Left hindlimb (tissue), 1 donor: ENCODE measurements around the gene IQCN.
A peak's percentile ranks its signal among the peaks of the same experiment; 100 is the strongest.

Source experiments
- DNase-seq: peaks from one replicate; pipeline ENCODE4 v3.0.0-alpha.2; 2018

Gene IQCN, protein sequence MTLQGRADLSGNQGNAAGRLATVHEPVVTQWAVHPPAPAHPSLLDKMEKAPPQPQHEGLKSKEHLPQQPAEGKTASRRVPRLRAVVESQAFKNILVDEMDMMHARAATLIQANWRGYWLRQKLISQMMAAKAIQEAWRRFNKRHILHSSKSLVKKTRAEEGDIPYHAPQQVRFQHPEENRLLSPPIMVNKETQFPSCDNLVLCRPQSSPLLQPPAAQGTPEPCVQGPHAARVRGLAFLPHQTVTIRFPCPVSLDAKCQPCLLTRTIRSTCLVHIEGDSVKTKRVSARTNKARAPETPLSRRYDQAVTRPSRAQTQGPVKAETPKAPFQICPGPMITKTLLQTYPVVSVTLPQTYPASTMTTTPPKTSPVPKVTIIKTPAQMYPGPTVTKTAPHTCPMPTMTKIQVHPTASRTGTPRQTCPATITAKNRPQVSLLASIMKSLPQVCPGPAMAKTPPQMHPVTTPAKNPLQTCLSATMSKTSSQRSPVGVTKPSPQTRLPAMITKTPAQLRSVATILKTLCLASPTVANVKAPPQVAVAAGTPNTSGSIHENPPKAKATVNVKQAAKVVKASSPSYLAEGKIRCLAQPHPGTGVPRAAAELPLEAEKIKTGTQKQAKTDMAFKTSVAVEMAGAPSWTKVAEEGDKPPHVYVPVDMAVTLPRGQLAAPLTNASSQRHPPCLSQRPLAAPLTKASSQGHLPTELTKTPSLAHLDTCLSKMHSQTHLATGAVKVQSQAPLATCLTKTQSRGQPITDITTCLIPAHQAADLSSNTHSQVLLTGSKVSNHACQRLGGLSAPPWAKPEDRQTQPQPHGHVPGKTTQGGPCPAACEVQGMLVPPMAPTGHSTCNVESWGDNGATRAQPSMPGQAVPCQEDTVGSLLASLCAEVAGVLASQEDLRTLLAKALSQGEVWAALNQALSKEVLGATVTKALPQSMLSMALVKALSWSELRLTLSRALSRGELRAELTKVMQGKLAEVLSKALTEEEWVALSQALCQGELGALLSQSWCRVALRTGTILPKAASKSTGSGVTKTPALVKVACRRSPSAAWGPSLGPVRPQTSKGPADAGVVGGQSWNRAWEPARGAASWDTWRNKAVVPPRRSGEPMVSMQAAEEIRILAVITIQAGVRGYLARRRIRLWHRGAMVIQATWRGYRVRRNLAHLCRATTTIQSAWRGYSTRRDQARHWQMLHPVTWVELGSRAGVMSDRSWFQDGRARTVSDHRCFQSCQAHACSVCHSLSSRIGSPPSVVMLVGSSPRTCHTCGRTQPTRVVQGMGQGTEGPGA (N-terminal part only)

DNA sequence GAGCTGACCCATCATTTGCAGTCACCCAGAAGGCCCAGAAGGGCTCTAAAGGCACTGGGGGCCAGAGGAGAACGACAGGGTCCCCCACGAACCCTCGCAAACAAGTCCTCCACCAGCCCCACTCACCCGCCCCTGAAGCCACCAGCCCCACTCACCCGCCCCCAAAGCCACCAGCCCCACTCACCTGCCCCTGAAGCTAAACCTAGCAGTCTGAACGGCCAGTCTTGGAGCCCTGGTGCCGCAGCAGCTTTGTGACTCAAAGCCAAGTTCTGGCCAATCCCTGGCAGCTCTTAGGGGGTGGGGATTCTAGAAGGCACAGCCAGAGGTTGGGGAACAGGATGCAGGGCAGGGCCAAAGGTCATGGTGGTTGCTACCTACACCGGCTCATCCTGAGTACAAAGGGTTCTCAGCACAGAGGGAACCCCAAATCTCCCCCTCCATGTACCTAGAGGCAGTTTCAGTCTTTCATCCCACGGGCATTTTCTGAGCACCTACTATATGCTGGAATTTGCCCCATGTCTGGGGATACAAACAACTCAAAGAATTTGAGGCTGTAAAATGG, at the start of gene IQCN:
IQCN (minus strand) TSS at position 234 of the 562 bp plus-strand sequence. CDS start 4,974 bp downstream, outside the sequence.
- DNase-seq = peak; percentile 80

GRCh38 chr19:18322759-18323460, 48.7 kb upstream of the IQCN start, which contains the start of gene LSM4:
Gene LSM4 (minus strand): TSS chr19:18323076. CDS start chr19:18323020, 56 bp downstream.
- peak; percentile 98 for DNase-seq

- no peak for DNase-seq
Measured at GRCh38 chr19:18322318-18322758, 48.1 kb upstream of the IQCN start.

- DNase-seq = no peak
Measured at GRCh38 chr19:18321734-18322102, 47.5 kb upstream of the IQCN start.

DNA sequence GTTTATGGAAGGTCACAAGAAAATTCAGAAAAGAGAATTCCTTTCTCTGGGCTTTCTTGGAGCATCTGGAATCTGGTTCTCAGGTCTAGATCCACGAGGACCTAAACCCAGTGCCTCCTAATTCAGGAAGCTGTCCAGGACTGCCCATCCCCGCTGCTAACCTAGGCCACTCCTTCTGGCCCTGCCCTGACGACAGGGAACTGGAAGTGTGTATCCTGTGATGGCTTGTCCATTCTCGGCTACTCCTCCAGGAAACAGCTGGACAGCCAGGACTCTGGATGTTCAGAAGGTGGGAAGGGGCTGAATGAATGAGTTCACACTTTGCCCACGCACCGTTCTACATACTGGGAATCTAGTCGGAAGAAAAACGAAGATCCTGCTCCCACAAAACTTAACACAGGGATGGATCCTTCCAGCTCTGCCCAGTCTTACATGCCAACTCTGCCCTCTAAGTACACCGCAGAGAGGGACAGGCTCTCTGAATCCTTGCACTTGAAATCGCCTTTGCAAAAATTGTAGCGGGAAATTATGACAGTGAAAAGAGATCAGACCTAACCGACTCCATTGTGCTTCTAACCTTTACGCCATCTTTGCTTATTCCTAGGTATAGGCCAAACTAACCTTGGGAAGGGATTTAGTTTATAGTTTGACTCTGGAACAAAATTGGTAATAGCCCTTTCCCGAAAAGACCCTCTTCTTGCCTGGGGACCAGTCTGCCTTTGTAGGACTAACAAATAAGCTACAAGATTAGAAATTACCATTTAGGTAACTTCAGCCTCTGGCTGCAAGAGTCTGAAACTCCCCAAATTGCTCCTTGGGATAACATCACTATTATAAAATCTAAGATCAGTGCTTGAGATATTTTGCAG, 46.8 kb upstream of the IQCN start:
- DNase-seq = no peak

- DNase-seq = no peak
Measured at GRCh38 chr19:18319591-18320135, 45.4 kb upstream of the IQCN start.

DNA sequence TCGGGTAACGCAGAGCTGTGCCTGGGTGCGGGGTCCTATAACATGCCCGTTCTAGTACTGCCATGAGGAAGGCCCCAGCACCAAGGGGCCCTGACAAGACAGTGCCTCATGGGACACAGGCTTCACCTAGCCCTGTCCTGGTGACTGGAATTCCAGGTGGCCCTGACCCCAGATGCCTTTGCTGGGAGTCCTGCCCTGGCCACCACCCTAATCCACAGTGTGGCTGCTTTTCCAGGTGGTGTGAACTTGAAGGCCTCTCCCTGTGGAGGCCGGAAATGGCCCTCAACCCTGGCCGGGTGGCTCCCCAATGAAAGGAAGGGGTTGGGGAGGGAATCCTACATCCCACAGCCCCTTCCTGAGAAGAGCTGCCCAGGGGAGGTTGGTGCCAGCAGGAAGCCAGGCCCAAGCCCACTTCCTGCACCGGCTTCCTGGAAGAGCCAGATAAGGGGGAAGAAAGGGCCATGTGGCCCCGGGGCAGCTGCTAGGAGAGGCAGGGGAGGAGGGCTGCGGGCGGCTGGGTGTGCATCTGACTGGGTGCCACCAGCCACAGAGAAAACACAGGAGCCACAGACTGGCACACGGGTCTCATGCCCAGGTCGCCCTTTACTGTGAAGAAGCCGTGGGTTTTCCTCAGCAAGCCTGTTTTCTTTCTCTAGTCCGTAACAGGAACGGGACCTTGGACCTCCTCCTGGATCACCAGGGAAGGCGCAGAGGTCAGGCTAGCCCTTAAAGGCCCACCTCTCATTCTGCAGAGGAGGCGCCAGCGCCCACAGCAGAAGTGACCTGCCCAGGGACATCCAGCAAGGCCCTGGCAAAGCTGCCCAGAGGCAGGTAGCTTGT, 43.9 kb upstream of the IQCN start:
- DNase-seq = no peak

GRCh38 chr19:18313398-18313797, 39.1 kb upstream of the IQCN start:
- DNase-seq = no peak

DNA sequence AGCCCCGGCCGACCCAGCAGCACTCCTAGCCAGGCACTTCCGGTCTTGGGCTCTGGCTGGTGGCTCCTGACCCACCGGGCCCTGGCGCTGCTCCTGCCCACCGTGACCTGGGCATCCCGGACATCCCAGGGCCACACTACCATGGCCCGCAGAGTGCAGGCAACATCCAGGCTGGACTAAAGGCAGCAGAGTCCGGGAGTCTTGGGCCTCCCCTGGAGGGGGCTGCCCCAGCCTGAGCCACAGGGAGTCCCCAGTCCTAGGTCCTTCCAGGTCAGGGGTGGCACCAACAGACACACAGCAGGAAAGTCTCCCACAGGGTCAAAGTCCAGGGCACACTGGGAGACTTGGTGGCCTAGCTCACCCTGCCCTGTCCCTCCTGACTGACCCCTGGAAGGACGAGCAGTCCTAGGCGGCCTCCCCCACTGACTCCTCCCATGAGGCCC, 37.9 kb upstream of the IQCN start:
- no peak for DNase-seq

GRCh38 chr19:18311502-18312091, 37.3 kb upstream of the IQCN start:
- no peak for DNase-seq

- no peak for DNase-seq
Measured at GRCh38 chr19:18310966-18311365, 36.7 kb upstream of the IQCN start.

GRCh38 chr19:18310118-18310909, 36.1 kb upstream of the IQCN start:
- no peak for DNase-seq

DNA sequence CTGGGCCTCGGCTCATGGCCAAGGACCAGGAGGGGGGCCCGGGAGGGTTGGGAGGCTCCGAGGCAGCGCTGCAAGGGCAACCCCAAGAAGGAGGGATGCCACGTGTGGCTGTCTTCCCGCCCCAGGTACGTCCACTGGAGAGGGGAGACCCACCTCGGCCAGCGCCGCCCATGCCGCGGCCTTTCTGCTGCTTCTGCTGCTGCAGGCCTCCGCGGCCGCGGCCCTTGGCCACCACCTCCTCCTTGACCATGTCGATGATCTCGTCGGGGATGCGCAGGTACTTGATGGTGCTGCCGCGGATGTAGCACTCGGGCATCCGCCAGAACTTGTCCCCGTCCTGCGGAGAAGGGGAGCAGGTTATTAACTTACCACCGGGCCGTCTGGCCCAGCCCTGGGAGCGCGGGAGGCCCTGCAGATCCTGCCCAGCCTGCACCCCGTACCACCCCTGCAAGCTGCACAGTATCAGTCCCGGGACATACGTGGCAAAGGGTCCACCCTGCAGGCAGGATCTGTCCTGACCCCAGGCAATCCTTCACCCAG, 35.3 kb upstream of the IQCN start:
- DNase-seq = no peak

GRCh38 chr19:18308948-18309325, 34.7 kb upstream of the IQCN start:
- no peak for DNase-seq

DNA sequence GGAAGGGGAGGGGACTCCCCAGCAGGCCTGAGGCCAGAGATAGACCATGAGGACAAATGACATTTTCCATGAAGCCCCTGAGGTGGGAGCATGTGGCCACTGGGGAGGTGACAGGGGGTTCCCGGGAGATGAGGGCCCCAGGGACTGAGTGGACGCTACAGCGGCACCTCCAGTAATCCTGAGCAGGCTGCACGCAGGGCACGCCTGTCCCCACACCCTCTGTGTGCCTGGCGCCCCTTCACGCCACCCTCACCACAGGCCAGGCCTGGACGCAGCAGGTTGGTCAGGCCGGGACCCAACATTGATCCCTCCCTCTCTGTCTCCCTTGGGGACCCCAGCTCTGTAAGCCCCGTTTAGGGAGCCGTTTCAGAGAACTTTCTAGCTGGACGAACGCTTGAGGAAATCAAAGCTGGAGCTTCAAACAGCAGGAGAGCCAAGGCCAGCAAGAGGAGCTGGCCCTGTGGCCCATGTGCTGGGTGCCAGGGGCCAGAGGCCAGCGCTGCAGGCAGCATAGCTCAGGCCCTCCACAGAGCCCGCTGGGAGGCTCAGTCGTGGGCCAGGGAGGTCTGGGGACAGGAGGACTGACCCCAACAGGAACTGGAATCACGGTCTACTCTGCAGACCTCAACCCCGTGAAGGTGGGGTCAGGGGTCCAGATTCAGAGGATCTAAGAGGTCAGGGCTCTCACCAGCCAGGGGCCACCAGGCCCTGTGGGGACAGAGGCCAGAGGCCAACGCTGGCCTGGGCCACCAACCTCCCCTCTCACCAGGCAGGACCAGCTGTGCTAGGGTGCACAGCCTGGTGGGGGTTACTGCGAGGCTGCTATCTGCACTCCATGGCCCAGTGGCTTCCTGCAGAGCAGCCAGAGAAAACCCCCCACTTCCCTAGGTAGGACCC, 34.0 kb upstream of the IQCN start:
- DNase-seq = no peak

GRCh38 chr19:18307271-18307681, 33.0 kb upstream of the IQCN start:
- DNase-seq = no peak

DNA sequence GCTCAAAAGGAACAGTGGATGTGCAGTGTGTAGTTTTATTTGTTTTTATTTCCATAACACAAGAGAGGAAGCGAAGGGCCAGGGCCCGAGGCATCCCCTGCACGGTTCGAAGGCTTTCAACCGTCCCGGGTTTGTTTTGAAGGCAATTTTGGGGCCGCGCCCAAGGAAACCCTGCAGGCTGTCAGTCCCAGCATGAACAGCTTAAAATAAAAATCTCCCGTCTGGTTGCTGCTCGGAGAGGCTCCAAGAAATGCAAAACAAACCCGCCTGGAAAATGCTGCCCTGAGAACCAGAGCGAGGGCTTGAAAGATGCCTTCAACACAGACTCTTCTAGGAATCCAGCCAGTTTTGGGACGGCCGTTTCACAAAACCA, 32.6 kb upstream of the IQCN start:
- no peak for DNase-seq
